CD4-positive, alpha-beta T cell treated with Interleukin-15 for 4 hours (primary cell): ENCODE results near the gene AKR1C2.
"Not testable (repeated sequence)": the region's sequence is repeated elsewhere in the genome, so short reads cannot be mapped to it uniquely, and the experiment has no call there.

Source experiments
- DNase-seq: peaks from one replicate; pipeline ENCODE4 v3.0.0-alpha.2; 2020; ENCODE audit warnings: low spot score

AKR1C2 gene

GRCh38 chr10:5003127-5004029 lies at the start of gene AKR1C2:
AKR1C2 (minus strand) TSS chr10:5003857; CDS start chr10:5003835, 22 bp downstream.
- DNase-seq = not testable (repeated sequence)

- DNase-seq = not testable (repeated sequence)
Measured at GRCh38 chr10:5052951-5053500, 49.4 kb upstream of the AKR1C2 start.

GRCh38 chr10:5047912-5048628 lies 44.4 kb upstream of the AKR1C2 start:
- no peak for DNase-seq

- not testable (repeated sequence) for DNase-seq
Measured at GRCh38 chr10:5047055-5047454, 43.4 kb upstream of the AKR1C2 start.

- DNase-seq = no peak
Measured at GRCh38 chr10:5046410-5046809, 42.8 kb upstream of the AKR1C2 start.

GRCh38 chr10:5045095-5045494 lies 41.4 kb upstream of the AKR1C2 start:
- no peak for DNase-seq

- DNase-seq = no peak
Measured at GRCh38 chr10:5043716-5044115, 40.1 kb upstream of the AKR1C2 start.

- DNase-seq = no peak
Measured at GRCh38 chr10:5042922-5043321, 39.3 kb upstream of the AKR1C2 start.

- DNase-seq = no peak
Measured at GRCh38 chr10:5041471-5042023, 37.9 kb upstream of the AKR1C2 start.

- DNase-seq = no peak
Measured at GRCh38 chr10:5040781-5041470, 37.3 kb upstream of the AKR1C2 start.

- DNase-seq = no peak
Measured at GRCh38 chr10:5040010-5040673, 36.5 kb upstream of the AKR1C2 start.

GRCh38 chr10:5038733-5039132 lies 35.1 kb upstream of the AKR1C2 start:
- no peak for DNase-seq

- no peak for DNase-seq
Measured at GRCh38 chr10:5038101-5038500, 34.4 kb upstream of the AKR1C2 start.

- DNase-seq = no peak
Measured at GRCh38 chr10:5036511-5036910, 32.9 kb upstream of the AKR1C2 start.

- no peak for DNase-seq
Measured at GRCh38 chr10:5035356-5035755, 31.7 kb upstream of the AKR1C2 start.

- DNase-seq = no peak
Measured at GRCh38 chr10:5034588-5034987, 30.9 kb upstream of the AKR1C2 start.

GRCh38 chr10:5033061-5033778 lies 29.6 kb upstream of the AKR1C2 start:
- no peak for DNase-seq

- DNase-seq = not testable (repeated sequence)
Measured at GRCh38 chr10:5032444-5032843, 28.8 kb upstream of the AKR1C2 start.

- not testable (repeated sequence) for DNase-seq
Measured at GRCh38 chr10:5031588-5031987, 27.9 kb upstream of the AKR1C2 start.

- no peak for DNase-seq
Measured at GRCh38 chr10:5030989-5031388, 27.3 kb upstream of the AKR1C2 start.

GRCh38 chr10:5025461-5025881 lies 21.8 kb upstream of the AKR1C2 start:
- not testable (repeated sequence) for DNase-seq
